H9 (cell line): ENCODE measurements around the gene TERT. TPM values are rescaled to one million over a fixed set of nuclear protein-coding genes. Genes with fewer than 3 reads are reported as not detected.

Source experiments
- DNase-seq: peaks from one replicate; pipeline ENCODE4 v3.0.0-alpha.2; 2017
- H2AFZ ChIP-seq: one replicate; pipeline ENCODE4 v1.6.1; 2013; ENCODE audit warnings: mild to moderate bottlenecking, low read length, control low read depth, moderate library complexity
- H2AK5ac ChIP-seq: 2 replicates; pipeline ENCODE4 v1.6.1; 2013; ENCODE audit warnings: low read length, control low read depth, mixed read lengths; ENCODE audit not compliant: insufficient read length
- H2BK120ac ChIP-seq: one replicate; pipeline ENCODE4 v1.6.1; 2013; ENCODE audit warnings: low read depth, mild to moderate bottlenecking, low read length, control low read depth, inconsistent platforms; ENCODE audit not compliant: poor library complexity, severe bottlenecking
- H2BK12ac ChIP-seq: 2 replicates; pipeline ENCODE4 v1.6.1; 2013; ENCODE audit warnings: low read length, control low read depth, mixed read lengths, low read depth; ENCODE audit not compliant: insufficient read length
- H2BK15ac ChIP-seq: 2 replicates; pipeline ENCODE4 v1.6.1; 2013; ENCODE audit warnings: low read depth, low read length, control low read depth
- H2BK20ac ChIP-seq: one replicate; pipeline ENCODE4 v1.6.1; 2013; ENCODE audit warnings: low read depth, mild to moderate bottlenecking, low read length, control low read depth, inconsistent platforms; ENCODE audit not compliant: poor library complexity, severe bottlenecking
- H2BK5ac ChIP-seq: 2 replicates; pipeline ENCODE4 v1.6.1; 2013; ENCODE audit warnings: low read length, control low read depth, mixed read lengths; ENCODE audit not compliant: insufficient read length
- H3K14ac ChIP-seq: 2 replicates; pipeline ENCODE4 v1.6.1; 2013; ENCODE audit warnings: low read length, control low read depth; ENCODE audit not compliant: insufficient read depth
- H3K18ac ChIP-seq: 2 replicates; pipeline ENCODE4 v1.6.1; 2013; ENCODE audit warnings: low read depth, mild to moderate bottlenecking, mixed read lengths, low read length, control low read depth; ENCODE audit not compliant: insufficient read length
- H3K23ac ChIP-seq: 2 replicates; pipeline ENCODE4 v1.6.1; 2013; ENCODE audit warnings: low read length, control low read depth, mixed read lengths, low read depth; ENCODE audit not compliant: insufficient read length
- H3K23me2 ChIP-seq: 2 replicates; pipeline ENCODE4 v1.6.1; 2013; ENCODE audit warnings: low read depth, mild to moderate bottlenecking, mixed read lengths, low read length, control low read depth; ENCODE audit not compliant: insufficient read length, poor library complexity, severe bottlenecking
- H3K27ac ChIP-seq: 2 replicates; pipeline ENCODE4 v1.5.1; 2013; ENCODE audit warnings: low read length, control low read depth, mixed read lengths, low read depth; ENCODE audit not compliant: insufficient read length
- H3K27me3 ChIP-seq: 2 replicates; pipeline ENCODE4 v1.6.1; 2013; ENCODE audit warnings: low read length, control low read depth, inconsistent platforms; ENCODE audit not compliant: insufficient read depth
- H3K4ac ChIP-seq: 2 replicates; pipeline ENCODE4 v1.6.1; 2013; ENCODE audit warnings: low read depth, mild to moderate bottlenecking, control low read depth, inconsistent platforms, low read length, moderate library complexity
- H3K4me1 ChIP-seq: 2 replicates; pipeline ENCODE4 v1.6.1; 2013; ENCODE audit warnings: low read length, control low read depth, inconsistent platforms; ENCODE audit not compliant: insufficient read depth
- H3K4me2 ChIP-seq: 2 replicates; pipeline ENCODE4 v1.6.1; 2013; ENCODE audit warnings: low read length, control low read depth, mixed read lengths; ENCODE audit not compliant: insufficient read length, insufficient read depth
- H3K56ac ChIP-seq: 2 replicates; pipeline ENCODE4 v1.6.1; 2013; ENCODE audit warnings: low read depth, mild to moderate bottlenecking, mixed read lengths, low read length, control low read depth; ENCODE audit not compliant: insufficient read length
- H3K79me1 ChIP-seq: 2 replicates; pipeline ENCODE4 v1.6.1; 2013; ENCODE audit warnings: low read depth, mild to moderate bottlenecking, moderate library complexity, low read length, control low read depth, inconsistent platforms; ENCODE audit not compliant: insufficient read depth, poor library complexity, severe bottlenecking
- H3K79me2 ChIP-seq: 2 replicates; pipeline ENCODE4 v1.6.1; 2013; ENCODE audit warnings: low read length, control low read depth, inconsistent platforms; ENCODE audit not compliant: insufficient read depth
- H3K9ac ChIP-seq: 2 replicates; pipeline ENCODE4 v1.6.1; 2013; ENCODE audit warnings: low read length, control low read depth, mixed read lengths; ENCODE audit not compliant: insufficient read length; ENCODE audit errors: extremely low read depth
- H3K9me3 ChIP-seq: one replicate; pipeline ENCODE4 v1.6.1; 2013; ENCODE audit warnings: low read depth, low read length, inconsistent platforms; ENCODE audit not compliant: control insufficient read depth
- H3T11ph ChIP-seq: one replicate; pipeline ENCODE4 v1.6.1; 2013; ENCODE audit warnings: mild to moderate bottlenecking, low read length, control low read depth, inconsistent platforms
- H4K20me1 ChIP-seq: one replicate; pipeline ENCODE4 v1.6.1; 2013; ENCODE audit not compliant: control insufficient read depth, insufficient read length, insufficient read depth
- H4K5ac ChIP-seq: 2 replicates; pipeline ENCODE4 v1.6.1; 2013; ENCODE audit warnings: low read depth, mild to moderate bottlenecking, mixed read lengths, low read length, control low read depth; ENCODE audit not compliant: insufficient read length
- H4K8ac ChIP-seq: replicated peaks from 2 replicates; pipeline ENCODE4 v1.6.1; 2013; ENCODE audit warnings: low read length, control low read depth, mixed read lengths, low read depth; ENCODE audit not compliant: insufficient read length
- H4K91ac ChIP-seq: 2 replicates; pipeline ENCODE4 v1.6.1; 2013; ENCODE audit warnings: low read depth, mild to moderate bottlenecking, moderate library complexity, mixed read lengths, low read length, control low read depth; ENCODE audit not compliant: insufficient read length
- H3K27ac Mint-ChIP-seq, 3 experiments: 2 replicates in 2 of 3; 3 replicates in 1 of 3; pipeline ENCODE4 v1.8.0; 2020 to 2021; ENCODE audit warnings: mixed read lengths in 3 of 3, mild to moderate bottlenecking in 1 of 3, moderate library complexity in 1 of 3
- H3K27me3 Mint-ChIP-seq: 2 replicates; pipeline ENCODE4 v1.8.0; 2021; ENCODE audit warnings: low read depth, mild to moderate bottlenecking, moderate library complexity, mixed read lengths
- H3K36me3 Mint-ChIP-seq, 3 experiments: 2 replicates in 2 of 3; 3 replicates in 1 of 3; pipeline ENCODE4 v1.8.0; 2020 to 2021; ENCODE audit warnings: low read depth in 3 of 3, mixed read lengths in 3 of 3; ENCODE audit not compliant: insufficient read depth in 1 of 3
- H3K4me1 Mint-ChIP-seq, 2 experiments: 2 replicates each; pipeline ENCODE4 v1.8.0; 2020; ENCODE audit warnings: mixed read lengths in 2 of 2
- H3K4me3 Mint-ChIP-seq, 2 experiments: 2 replicates in 1 of 2; 3 replicates in 1 of 2; pipeline ENCODE4 v1.8.0; 2020 to 2021; ENCODE audit warnings: mild to moderate bottlenecking in 2 of 2, mixed read lengths in 2 of 2, moderate library complexity in 1 of 2
- H3K9me3 Mint-ChIP-seq, 2 experiments: 2 replicates in 1 of 2; 3 replicates in 1 of 2; pipeline ENCODE4 v1.8.0; 2020; ENCODE audit warnings: mild to moderate bottlenecking in 2 of 2, mixed read lengths in 2 of 2, moderate library complexity in 1 of 2
- WGBS: extraction: QIAGEN DNeasy Blood & Tissue Kit; methylation state at CpG from one replicate; pipeline ENCODE4 v1.1.7; 2013; ENCODE audit warnings: missing lambda C conversion rate, low lambda C conversion rate, mixed read lengths; ENCODE audit not compliant: insufficient read length; ENCODE audit errors: extremely low coverage; 5-methylcytosine and 5-hydroxymethylcytosine counted together
- total RNA-seq: library from RNA; stranded (reverse); gene quantifications from 2 replicates; pipeline ENCODE4 v1.2.1, GENCODE V29; 2021
- TF ChIP-seq, protein P1 (sequence below): fragments of 200-600 bp; sonication (generic); conservative IDR thresholded peaks from 3 replicates; pipeline ENCODE4 v1.8.0; 2021; ENCODE audit warnings: antibody characterized with exemption, mild to moderate bottlenecking

The TERT gene
- total RNA-seq, 1 experiment from 2014 or later: 15.5 TPM

DNA sequence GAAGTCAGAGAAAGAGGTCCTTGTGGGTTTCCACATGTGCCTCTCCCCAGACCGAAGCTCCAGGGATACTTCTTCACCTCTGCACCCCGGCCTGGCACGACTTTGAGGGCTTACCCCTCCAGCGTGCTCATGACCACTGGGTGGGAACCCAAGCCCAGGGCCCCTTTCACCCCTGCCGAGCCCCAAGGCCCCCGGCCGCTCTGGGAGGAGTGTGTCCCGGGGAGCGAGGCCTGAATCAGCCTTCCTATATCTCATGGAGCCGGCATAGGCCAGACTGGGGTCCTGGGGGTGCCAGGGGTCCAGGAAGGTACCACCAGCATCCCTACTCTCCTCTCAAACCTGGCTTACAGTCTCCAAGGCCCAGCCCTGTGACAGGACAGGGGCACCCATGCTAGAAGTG is 17.1 kb downstream of the TERT start:
- H3K18ac ChIP-seq: no peak overlapping the region
- H3K36me3 Mint-ChIP-seq: peaks cover 17 to 18% (median 17%) of the 10 kb centered on the region in 3 experiments
- H2BK20ac ChIP-seq: no peak overlapping the region
- no peak overlapping the region for H4K8ac ChIP-seq
- no peaks in the 10 kb centered on the region; a peak in 1 of 5 replicates for H3K9me3 Mint-ChIP-seq
- H3K23ac ChIP-seq: no peak overlapping the region
- H3K4me2 ChIP-seq: no peak overlapping the region
- DNase-seq: no peak
- TF ChIP-seq, protein P1, sequence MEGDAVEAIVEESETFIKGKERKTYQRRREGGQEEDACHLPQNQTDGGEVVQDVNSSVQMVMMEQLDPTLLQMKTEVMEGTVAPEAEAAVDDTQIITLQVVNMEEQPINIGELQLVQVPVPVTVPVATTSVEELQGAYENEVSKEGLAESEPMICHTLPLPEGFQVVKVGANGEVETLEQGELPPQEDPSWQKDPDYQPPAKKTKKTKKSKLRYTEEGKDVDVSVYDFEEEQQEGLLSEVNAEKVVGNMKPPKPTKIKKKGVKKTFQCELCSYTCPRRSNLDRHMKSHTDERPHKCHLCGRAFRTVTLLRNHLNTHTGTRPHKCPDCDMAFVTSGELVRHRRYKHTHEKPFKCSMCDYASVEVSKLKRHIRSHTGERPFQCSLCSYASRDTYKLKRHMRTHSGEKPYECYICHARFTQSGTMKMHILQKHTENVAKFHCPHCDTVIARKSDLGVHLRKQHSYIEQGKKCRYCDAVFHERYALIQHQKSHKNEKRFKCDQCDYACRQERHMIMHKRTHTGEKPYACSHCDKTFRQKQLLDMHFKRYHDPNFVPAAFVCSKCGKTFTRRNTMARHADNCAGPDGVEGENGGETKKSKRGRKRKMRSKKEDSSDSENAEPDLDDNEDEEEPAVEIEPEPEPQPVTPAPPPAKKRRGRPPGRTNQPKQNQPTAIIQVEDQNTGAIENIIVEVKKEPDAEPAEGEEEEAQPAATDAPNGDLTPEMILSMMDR: no peak
- H3K4ac ChIP-seq: no peak overlapping the region
- H3K27ac Mint-ChIP-seq: no peak overlapping the region
- peaks cover 2% of the 10 kb centered on the region; the same call in 1 of the 2 replicates for H3K79me2 ChIP-seq
- H3K4me3 Mint-ChIP-seq: no peak overlapping the region
- H3K4me1 ChIP-seq: no peaks in the 10 kb centered on the region
- H3K27ac ChIP-seq: no peak overlapping the region
- no peaks in the 10 kb centered on the region for H3K27me3 ChIP-seq
- H2BK5ac ChIP-seq: no peak overlapping the region
- no peak overlapping the region for H2BK15ac ChIP-seq
- H4K5ac ChIP-seq: no peak overlapping the region
- no CpG with 5 or more reads among the region's 10 CpGs for WGBS
- no peak overlapping the region for H2AFZ ChIP-seq
- no peak overlapping the region for H2BK12ac ChIP-seq
- peaks cover 4% of the 10 kb centered on the region for H4K20me1 ChIP-seq
- no peaks in the 10 kb centered on the region for H3K4me1 Mint-ChIP-seq
- H3K56ac ChIP-seq: no peak overlapping the region
- no peak overlapping the region for H4K91ac ChIP-seq
- H3K9ac ChIP-seq: no peak overlapping the region
- H3K9me3 ChIP-seq: no peaks in the 10 kb centered on the region
- H3T11ph ChIP-seq: no peak overlapping the region
- H2BK120ac ChIP-seq: no peak overlapping the region
- no peaks in the 10 kb centered on the region for H3K23me2 ChIP-seq
- H2AK5ac ChIP-seq: no peak overlapping the region
- H3K79me1 ChIP-seq: no peaks in the 10 kb centered on the region
- H3K27me3 Mint-ChIP-seq: no peaks in the 10 kb centered on the region
- H3K14ac ChIP-seq: no peak overlapping the region
